22Rv1 (cell line): ENCODE results near the gene ADGRG2.

Source experiments
- H3K27ac ChIP-seq: fragments of 450-650 bp; 2 replicates; pipeline ENCODE4 v1.5.1; 2017
- ZFX ChIP-seq: fragments of 450-650 bp; IDR thresholded peaks from 2 replicates; pipeline ENCODE4 v1.6.1; 2017; ENCODE audit warnings: antibody characterized with exemption, borderline replicate concordance
- TF ChIP-seq, protein P1 (sequence below): fragments of 450-650 bp; IDR thresholded peaks from 2 replicates; pipeline ENCODE4 v1.5.1; 2017; ENCODE audit warnings: mild to moderate bottlenecking

ADGRG2 gene

DNA sequence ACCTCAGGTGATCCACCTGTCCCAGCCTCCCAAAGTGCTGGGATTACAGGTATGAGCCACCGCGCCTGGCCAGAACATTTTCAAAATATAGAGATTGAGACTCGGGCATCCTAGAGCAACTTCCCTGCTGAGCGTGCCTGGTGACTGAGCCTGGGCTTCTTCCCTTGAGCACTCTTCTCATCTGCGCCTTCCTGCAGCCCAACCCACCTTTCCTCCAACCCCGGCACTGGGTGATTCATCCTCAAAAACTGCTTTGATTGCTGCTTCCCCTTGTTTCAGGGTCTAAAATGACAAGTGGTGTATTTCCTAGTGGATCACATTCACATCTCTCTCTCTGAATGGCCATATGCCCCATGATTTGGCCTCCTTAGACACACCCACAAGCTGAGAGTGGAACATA is 176.1 kb downstream of the ADGRG2 start:
- TF ChIP-seq, protein P1, sequence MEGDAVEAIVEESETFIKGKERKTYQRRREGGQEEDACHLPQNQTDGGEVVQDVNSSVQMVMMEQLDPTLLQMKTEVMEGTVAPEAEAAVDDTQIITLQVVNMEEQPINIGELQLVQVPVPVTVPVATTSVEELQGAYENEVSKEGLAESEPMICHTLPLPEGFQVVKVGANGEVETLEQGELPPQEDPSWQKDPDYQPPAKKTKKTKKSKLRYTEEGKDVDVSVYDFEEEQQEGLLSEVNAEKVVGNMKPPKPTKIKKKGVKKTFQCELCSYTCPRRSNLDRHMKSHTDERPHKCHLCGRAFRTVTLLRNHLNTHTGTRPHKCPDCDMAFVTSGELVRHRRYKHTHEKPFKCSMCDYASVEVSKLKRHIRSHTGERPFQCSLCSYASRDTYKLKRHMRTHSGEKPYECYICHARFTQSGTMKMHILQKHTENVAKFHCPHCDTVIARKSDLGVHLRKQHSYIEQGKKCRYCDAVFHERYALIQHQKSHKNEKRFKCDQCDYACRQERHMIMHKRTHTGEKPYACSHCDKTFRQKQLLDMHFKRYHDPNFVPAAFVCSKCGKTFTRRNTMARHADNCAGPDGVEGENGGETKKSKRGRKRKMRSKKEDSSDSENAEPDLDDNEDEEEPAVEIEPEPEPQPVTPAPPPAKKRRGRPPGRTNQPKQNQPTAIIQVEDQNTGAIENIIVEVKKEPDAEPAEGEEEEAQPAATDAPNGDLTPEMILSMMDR = no peak
- no peak for TF ChIP-seq ZFX

DNA sequence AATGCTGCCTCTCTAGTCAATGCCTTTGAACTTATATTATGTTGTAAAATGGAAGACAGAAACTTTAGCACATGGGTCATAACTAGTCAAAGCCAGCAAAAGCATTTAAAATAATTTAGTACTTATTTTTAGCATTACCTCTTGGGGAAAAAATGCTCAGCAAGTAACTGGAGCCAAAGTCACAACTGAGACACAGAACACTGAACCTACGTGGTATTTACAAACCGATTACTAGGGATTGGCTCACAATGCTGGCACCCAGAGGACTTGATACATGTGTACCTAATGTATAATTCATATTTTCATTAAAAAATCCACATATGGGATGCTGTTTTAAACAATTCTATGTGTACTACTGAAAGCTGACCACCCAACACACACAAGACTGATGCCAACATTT is 176.8 kb downstream of the ADGRG2 start:
- H3K27ac ChIP-seq = no peak overlapping the region
- TF ChIP-seq, protein P1 = no peak
- TF ChIP-seq ZFX = no peak

More for the DNA sequence above, 176.1 kb downstream of the ADGRG2 start:
- H3K27ac ChIP-seq = no peak overlapping the region

DNA sequence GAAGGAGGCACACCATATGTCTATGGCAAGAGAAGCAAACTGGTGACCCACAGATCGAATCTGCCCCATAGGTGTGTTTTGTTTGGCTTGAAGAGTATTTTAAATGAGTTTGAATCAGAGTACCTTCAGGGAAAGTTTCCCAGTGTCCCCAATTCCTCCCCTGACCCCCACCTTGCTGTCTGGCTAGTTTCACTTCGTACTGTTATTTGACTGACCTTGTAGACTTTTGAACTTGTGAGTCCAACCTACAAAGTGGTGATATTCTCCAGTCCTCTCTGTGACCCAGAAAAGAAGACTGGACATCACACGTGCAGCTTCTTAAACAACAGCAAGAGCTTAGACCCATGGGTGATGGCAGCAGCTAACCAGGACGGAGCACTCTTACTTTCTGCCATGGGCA is 177.8 kb downstream of the ADGRG2 start:
- TF ChIP-seq ZFX = no peak
- TF ChIP-seq, protein P1 = no peak

DNA sequence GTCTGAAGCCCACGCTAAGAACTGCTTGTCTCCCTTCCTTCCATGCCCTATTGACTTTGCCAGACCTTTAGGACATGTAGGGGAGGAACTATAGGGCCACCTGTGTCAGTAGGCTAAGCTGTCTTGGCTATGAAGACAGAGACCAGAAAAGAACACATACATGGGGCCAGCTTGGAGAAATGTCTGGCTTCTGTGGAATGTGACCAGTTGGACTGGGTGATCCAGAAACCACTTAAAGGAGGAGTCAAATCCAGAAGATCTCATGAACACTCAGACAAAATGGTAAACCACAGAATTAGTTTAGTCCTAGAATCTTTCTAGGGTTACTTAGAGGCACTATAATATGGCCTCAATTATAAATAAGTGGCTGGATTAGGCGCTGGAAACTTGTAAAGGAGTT is 180.4 kb downstream of the ADGRG2 start:
- H3K27ac ChIP-seq = no peak overlapping the region

More for the DNA sequence above, 177.8 kb downstream of the ADGRG2 start:
- H3K27ac ChIP-seq = no peak overlapping the region

More for the DNA sequence above, 180.4 kb downstream of the ADGRG2 start:
- TF ChIP-seq, protein P1 = no peak
- no peak for TF ChIP-seq ZFX
